HepG2 (cell line): ENCODE data around the gene CDYL2. TPM values are rescaled to one million over a fixed set of nuclear protein-coding genes. Genes with fewer than 3 reads are reported as not detected.

Source experiments
- ATAC-seq: fragments of 200-7000 bp; cut with Tn5 transposase; 3 replicates; pipeline ENCODE4 v1.9.1; 2020; ENCODE audit warnings: mild to moderate bottlenecking, moderate library complexity
- BruUV-seq: library from RNA; stranded (reverse); fragments of 400-500 nt; replicated peaks from 2 replicates; lab custom pipeline; 2021; lab: Mats Ljungman, UMichigan
- CTCF ChIA-PET: fragments of 300-600 bp; formaldehyde crosslinking; extraction: SDS; loops from one replicate; lab custom pipeline; 2021; ENCODE audit warnings: low total read pairs, inconsistent platforms, low intra/inter-chr PET ratio; lab: Yijun Ruan, JAX
- POLR2A ChIA-PET: fragments of 350-600 bp; sonication (Branson Sonifier 250); formaldehyde crosslinking; loops from one replicate; lab custom pipeline; 2020; ENCODE audit warnings: antibody characterized with exemption, inconsistent platforms; lab: Yijun Ruan, JAX
- DNase-seq: peaks from one replicate; pipeline ENCODE4 v3.0.0-alpha.2; 2015; ENCODE audit warnings: low spot score
- FAIRE-seq: peaks from 3 replicates; lab custom pipeline; 2011; peaks lifted over from hg19 to GRCh38; lab: Jason Lieb, UNC
- H2AFZ ChIP-seq: one replicate; pipeline ENCODE4 v1.6.1; 2011; ENCODE audit warnings: low read length, inconsistent platforms
- H3K27ac ChIP-seq: fragments of 300-600 bp; 3 replicates; pipeline ENCODE4 v1.8.0; 2011; ENCODE audit warnings: mixed run types, mild to moderate bottlenecking, mixed read lengths, low read length, inconsistent platforms; ENCODE audit not compliant: insufficient read depth; ENCODE audit errors: extremely low read length
- H3K27me3 ChIP-seq, 2 experiments: fragments of 200-600 bp in 1 of 2; 2 replicates in 1 of 2; 3 replicates in 1 of 2; pipeline versions ENCODE4 v1.6.0 to v1.8.0; 2011; ENCODE audit warnings: low read length in 2 of 2, mild to moderate bottlenecking in 2 of 2, moderate library complexity in 2 of 2, inconsistent platforms in 1 of 2; ENCODE audit not compliant: insufficient read depth in 2 of 2, control insufficient read depth in 1 of 2
- H3K36me3 ChIP-seq, 2 experiments: fragments of 200-600 bp in 1 of 2; replicated peaks in 1 of 2; 2 replicates in 1 of 2; 3 replicates in 1 of 2; pipeline versions ENCODE4 v1.5.1 to v1.8.0; 2011; ENCODE audit warnings: low read length in 2 of 2, inconsistent platforms in 1 of 2; ENCODE audit not compliant: insufficient read depth in 2 of 2, control insufficient read depth in 1 of 2
- H3K4me1 ChIP-seq: 2 replicates; pipeline ENCODE4 v1.5.1; 2012; ENCODE audit warnings: low read length, inconsistent platforms; ENCODE audit not compliant: insufficient read depth
- H3K4me2 ChIP-seq: 2 replicates; pipeline ENCODE4 v1.6.0; 2011; ENCODE audit warnings: low read depth, low read length, inconsistent platforms
- H3K4me3 ChIP-seq, 3 experiments: fragments of 200-600 bp in 1 of 3; sonication (generic), shearing (Covaris generic) in 1 of 3; replicated peaks in 1 of 3; 2 replicates each; pipeline ENCODE4 v1.5.1; 2011 to 2016; ENCODE audit warnings: low read length in 3 of 3, inconsistent platforms in 2 of 3, low read depth in 2 of 3, mild to moderate bottlenecking in 2 of 3, control low read depth in 1 of 3, mixed read lengths in 1 of 3; ENCODE audit not compliant: insufficient read depth in 1 of 3
- H3K79me2 ChIP-seq: one replicate; pipeline ENCODE4 v1.6.1; 2011; ENCODE audit warnings: low read length, inconsistent platforms; ENCODE audit not compliant: insufficient read depth
- H3K9ac ChIP-seq: 2 replicates; pipeline ENCODE4 v1.6.0; 2011; ENCODE audit warnings: mild to moderate bottlenecking, low read depth, low read length, inconsistent platforms; ENCODE audit not compliant: insufficient read depth
- H3K9me3 ChIP-seq: 2 replicates; pipeline ENCODE4 v1.5.1; 2012; ENCODE audit warnings: mild to moderate bottlenecking, low read length
- H4K20me1 ChIP-seq: 2 replicates; pipeline ENCODE4 v1.6.0; 2011; ENCODE audit warnings: inconsistent platforms, mild to moderate bottlenecking, low read length, moderate library complexity; ENCODE audit not compliant: insufficient read depth
- BCL6 ChIP-seq: IDR thresholded peaks from 2 replicates; pipeline ENCODE4 v1.6.1; 2016; ENCODE audit warnings: missing genetic modification reagents, missing compliant biosample characterization
- DR1 ChIP-seq: sonication (generic); formaldehyde crosslinking; IDR thresholded peaks from 2 replicates; pipeline ENCODE4 v1.8.0; 2021; ENCODE audit warnings: mild to moderate bottlenecking, missing genetic modification reagents, inconsistent platforms
- GTF2F1 ChIP-seq: fragments of 150-350 bp; IDR thresholded peaks from 2 replicates; pipeline ENCODE4 v1.6.1; 2014; ENCODE audit warnings: low read length
- HMG20B ChIP-seq: conservative IDR thresholded peaks from 2 replicates; pipeline ENCODE4 v1.6.1; 2016; ENCODE audit warnings: missing genetic modification reagents, missing compliant biosample characterization
- HNF4A ChIP-seq: sonication (generic); formaldehyde crosslinking; IDR thresholded peaks from 2 replicates; pipeline ENCODE4 v1.4.0; 2020; ENCODE audit warnings: missing genetic modification reagents
- JUND ChIP-seq: sonication (generic); formaldehyde crosslinking; IDR thresholded peaks from 2 replicates; pipeline ENCODE4 v1.8.0; 2022; ENCODE audit warnings: mild to moderate bottlenecking, missing genetic modification reagents
- PLSCR1 ChIP-seq: sonication (generic); formaldehyde crosslinking; IDR thresholded peaks from 2 replicates; pipeline ENCODE4 v1.5.0; 2020; ENCODE audit warnings: missing genetic modification reagents, mild to moderate bottlenecking, borderline replicate concordance
- REPIN1 ChIP-seq: sonication (generic); formaldehyde crosslinking; IDR thresholded peaks from 2 replicates; pipeline ENCODE4 v1.8.0; 2022; ENCODE audit warnings: missing genetic modification reagents, low read depth, mild to moderate bottlenecking, borderline replicate concordance
- YEATS2 ChIP-seq: sonication (generic); formaldehyde crosslinking; IDR thresholded peaks from 2 replicates; pipeline ENCODE4 v1.4.0; 2020; ENCODE audit warnings: missing genetic modification reagents, borderline replicate concordance
- ZMAT3 ChIP-seq: sonication (generic); formaldehyde crosslinking; conservative IDR thresholded peaks from 2 replicates; pipeline ENCODE4 v1.7.0; 2021; ENCODE audit warnings: missing genetic modification reagents
- ZNF24 ChIP-seq: fragments of 450-650 bp; IDR thresholded peaks from 2 replicates; pipeline ENCODE4 v1.6.1; 2017; ENCODE audit warnings: antibody characterized with exemption, mild to moderate bottlenecking
- ZNF251 ChIP-seq: sonication (generic); formaldehyde crosslinking; IDR thresholded peaks from 2 replicates; pipeline ENCODE4 v1.9.0; 2021; ENCODE audit warnings: mild to moderate bottlenecking, missing genetic modification reagents
- ZNF260 ChIP-seq: sonication (generic); formaldehyde crosslinking; IDR thresholded peaks from 2 replicates; pipeline ENCODE4 v1.4.0; 2020; ENCODE audit warnings: missing genetic modification reagents, low read depth, mild to moderate bottlenecking, borderline replicate concordance
- ZNF30 ChIP-seq: sonication (generic); formaldehyde crosslinking; IDR thresholded peaks from 2 replicates; pipeline ENCODE4 v1.5.0; 2020; ENCODE audit warnings: mild to moderate bottlenecking, missing genetic modification reagents
- ZNF354B ChIP-seq: sonication (generic); formaldehyde crosslinking; IDR thresholded peaks from 2 replicates; pipeline ENCODE4 v1.8.0; 2022; ENCODE audit warnings: mild to moderate bottlenecking, missing genetic modification reagents
- ZNF564 ChIP-seq: sonication (generic); formaldehyde crosslinking; IDR thresholded peaks from 2 replicates; pipeline ENCODE4 v1.8.1; 2023; ENCODE audit warnings: mild to moderate bottlenecking, missing genetic modification reagents
- ZNF672 ChIP-seq: sonication (generic); formaldehyde crosslinking; IDR thresholded peaks from 2 replicates; pipeline ENCODE4 v1.8.1; 2022; ENCODE audit warnings: missing genetic modification reagents
- ZNF691 ChIP-seq: sonication (generic); formaldehyde crosslinking; IDR thresholded peaks from 2 replicates; pipeline ENCODE4 v1.4.0; 2020; ENCODE audit warnings: missing genetic modification reagents, low read depth, mild to moderate bottlenecking, borderline replicate concordance
- ZNF878 ChIP-seq: sonication (generic); formaldehyde crosslinking; IDR thresholded peaks from 2 replicates; pipeline ENCODE4 v1.8.1; 2023; ENCODE audit warnings: mild to moderate bottlenecking, missing genetic modification reagents, moderate library complexity
- ZSCAN20 ChIP-seq: sonication (generic); formaldehyde crosslinking; IDR thresholded peaks from 2 replicates; pipeline ENCODE4 v1.4.0; 2020; ENCODE audit warnings: missing genetic modification reagents, mild to moderate bottlenecking, borderline replicate concordance
- WGBS: methylation state at CpG from one replicate; pipeline ENCODE4 v1.1.6; 2017; ENCODE audit warnings: low lambda C conversion rate; 5-methylcytosine and 5-hydroxymethylcytosine counted together
- in situ Hi-C: cut with HindIII; loops from 2 replicates; pipeline ENCODE4 v1.10.0; 2017; ENCODE audit warnings: low pct_unique_long_range_greater_than_20kb; ENCODE audit not compliant: extremely low pct_ligation_motif_present
- intact Hi-C: fragments of 100-400 bp; cut with micrococcal nuclease; formaldehyde crosslinking; loops from one replicate; pipeline ENCODE4 v1.10.0; 2022; ENCODE audit not compliant: unreplicated experiment
- polyA plus RNA-seq, 8 experiments: library from polyadenylated mRNA; depleted of rRNA in 3 of 8; stranded (reverse) in 7 of 8; unstranded in 1 of 8; fragments of >200 nt; fragmentation: Illumina TruSeq in 4 of 8; extraction: Trizol in 4 of 8; gene quantifications; 2 replicates each; pipeline versions ENCODE4 v1.2.1 to v1.2.3, GENCODE V29; 2011 to 2016; ENCODE audit warnings: low read depth in 4 of 8, missing spikeins in 1 of 8, mixed read lengths in 1 of 8; ENCODE audit not compliant: insufficient read depth in 1 of 8
- total RNA-seq, 5 experiments: library from RNA; depleted of rRNA; stranded (reverse); fragments of >200 nt; fragmentation: Illumina TruSeq; extraction: Trizol; gene quantifications; 2 replicates each; pipeline ENCODE4 v1.2.3, GENCODE V29; 2016; ENCODE audit warnings: low read depth in 1 of 5
- TF ChIP-seq, protein P1 (sequence below): IDR thresholded peaks from 2 replicates; pipeline ENCODE4 v1.6.1; 2018; ENCODE audit warnings: missing genetic modification reagents, mild to moderate bottlenecking, missing compliant biosample characterization
- TF ChIP-seq, protein P2 (sequence below): sonication (generic); formaldehyde crosslinking; IDR thresholded peaks from 2 replicates; pipeline ENCODE4 v1.4.0; 2020; ENCODE audit warnings: missing genetic modification reagents, borderline replicate concordance

Gene CDYL2
- total and polyA plus RNA-seq, 2 of the 13 experiments (the other 11 are each of a cell fraction or from before 2014, with no cell fraction given) = 0.07 to 0.35 TPM

GRCh38 chr16:80828495-80828894 lies 24.1 kb upstream of the CDYL2 start (continued):
- TF ChIP-seq YEATS2 (CRISPR knock-in tag) = no peak
- TF ChIP-seq, protein P1, sequence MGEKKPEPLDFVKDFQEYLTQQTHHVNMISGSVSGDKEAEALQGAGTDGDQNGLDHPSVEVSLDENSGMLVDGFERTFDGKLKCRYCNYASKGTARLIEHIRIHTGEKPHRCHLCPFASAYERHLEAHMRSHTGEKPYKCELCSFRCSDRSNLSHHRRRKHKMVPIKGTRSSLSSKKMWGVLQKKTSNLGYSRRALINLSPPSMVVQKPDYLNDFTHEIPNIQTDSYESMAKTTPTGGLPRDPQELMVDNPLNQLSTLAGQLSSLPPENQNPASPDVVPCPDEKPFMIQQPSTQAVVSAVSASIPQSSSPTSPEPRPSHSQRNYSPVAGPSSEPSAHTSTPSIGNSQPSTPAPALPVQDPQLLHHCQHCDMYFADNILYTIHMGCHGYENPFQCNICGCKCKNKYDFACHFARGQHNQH (CRISPR knock-in tag) = no peak
- peak; percentile 19; the same call in 1 of the 2 replicates for TF ChIP-seq HNF4A (CRISPR knock-in tag)
- no peak for TF ChIP-seq HMG20B (CRISPR knock-in tag)
- TF ChIP-seq ZNF564 (CRISPR knock-in tag) = no peak
- no peak for TF ChIP-seq ZNF30
- TF ChIP-seq ZSCAN20 = no peak
- TF ChIP-seq ZNF251 (CRISPR knock-in tag) = no peak
- TF ChIP-seq JUND (CRISPR knock-in tag) = no peak
- no peak for TF ChIP-seq ZNF354B (CRISPR knock-in tag)
- no peak for TF ChIP-seq ZNF24
- TF ChIP-seq BCL6 (CRISPR knock-in tag) = peak; percentile 95
- no peak for TF ChIP-seq PLSCR1 (CRISPR knock-in tag)
- TF ChIP-seq ZNF878 = no peak

GRCh38 chr16:80827007-80827406 lies 22.6 kb upstream of the CDYL2 start:
- WGBS = 0% methylated on average over 1 of the region's 1 CpG
- in situ Hi-C loops (no loop called here), intact Hi-C loops (no loop called here)
- no peak for DNase-seq
- BruUV-seq = no TSS peak
- H3K27ac ChIP-seq = no peak overlapping the region
- peaks cover 0 to 3% of the 10 kb centered on the region in 2 experiments; a peak in 1 of 5 replicates for H3K27me3 ChIP-seq
- no peaks in the 10 kb centered on the region for H3K79me2 ChIP-seq
- no peak overlapping the region for H3K4me2 ChIP-seq
- ChIA-PET CTCF (no interaction called here), POLR2A (no interaction called here)
- H3K4me3 ChIP-seq = no peak overlapping the region
- H4K20me1 ChIP-seq = no peaks in the 10 kb centered on the region
- no peaks in the 10 kb centered on the region for H3K9me3 ChIP-seq
- no peak overlapping the region for H2AFZ ChIP-seq
- H3K9ac ChIP-seq = no peak overlapping the region
- ATAC-seq = no peak
- no peaks in the 10 kb centered on the region for H3K36me3 ChIP-seq
- H3K4me1 ChIP-seq = peaks cover 15% of the 10 kb centered on the region
- no peak for FAIRE-seq
- no peak for TF ChIP-seq ZNF691 (CRISPR knock-in tag)
- no peak for TF ChIP-seq REPIN1
- TF ChIP-seq GTF2F1 = no peak
- no peak for TF ChIP-seq DR1
- no peak for TF ChIP-seq ZMAT3
- TF ChIP-seq, protein P2, sequence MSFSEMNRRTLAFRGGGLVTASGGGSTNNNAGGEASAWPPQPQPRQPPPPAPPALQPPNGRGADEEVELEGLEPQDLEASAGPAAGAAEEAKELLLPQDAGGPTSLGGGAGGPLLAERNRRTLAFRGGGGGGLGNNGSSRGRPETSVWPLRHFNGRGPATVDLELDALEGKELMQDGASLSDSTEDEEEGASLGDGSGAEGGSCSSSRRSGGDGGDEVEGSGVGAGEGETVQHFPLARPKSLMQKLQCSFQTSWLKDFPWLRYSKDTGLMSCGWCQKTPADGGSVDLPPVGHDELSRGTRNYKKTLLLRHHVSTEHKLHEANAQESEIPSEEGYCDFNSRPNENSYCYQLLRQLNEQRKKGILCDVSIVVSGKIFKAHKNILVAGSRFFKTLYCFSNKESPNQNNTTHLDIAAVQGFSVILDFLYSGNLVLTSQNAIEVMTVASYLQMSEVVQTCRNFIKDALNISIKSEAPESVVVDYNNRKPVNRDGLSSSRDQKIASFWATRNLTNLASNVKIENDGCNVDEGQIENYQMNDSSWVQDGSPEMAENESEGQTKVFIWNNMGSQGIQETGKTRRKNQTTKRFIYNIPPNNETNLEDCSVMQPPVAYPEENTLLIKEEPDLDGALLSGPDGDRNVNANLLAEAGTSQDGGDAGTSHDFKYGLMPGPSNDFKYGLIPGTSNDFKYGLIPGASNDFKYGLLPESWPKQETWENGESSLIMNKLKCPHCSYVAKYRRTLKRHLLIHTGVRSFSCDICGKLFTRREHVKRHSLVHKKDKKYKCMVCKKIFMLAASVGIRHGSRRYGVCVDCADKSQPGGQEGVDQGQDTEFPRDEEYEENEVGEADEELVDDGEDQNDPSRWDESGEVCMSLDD = no peak
- TF ChIP-seq ZNF260 (CRISPR knock-in tag) = no peak
- no peak for TF ChIP-seq ZNF672 (CRISPR knock-in tag)
